ENCODE results near the gene VAX1.

The VAX1 gene

DNA sequence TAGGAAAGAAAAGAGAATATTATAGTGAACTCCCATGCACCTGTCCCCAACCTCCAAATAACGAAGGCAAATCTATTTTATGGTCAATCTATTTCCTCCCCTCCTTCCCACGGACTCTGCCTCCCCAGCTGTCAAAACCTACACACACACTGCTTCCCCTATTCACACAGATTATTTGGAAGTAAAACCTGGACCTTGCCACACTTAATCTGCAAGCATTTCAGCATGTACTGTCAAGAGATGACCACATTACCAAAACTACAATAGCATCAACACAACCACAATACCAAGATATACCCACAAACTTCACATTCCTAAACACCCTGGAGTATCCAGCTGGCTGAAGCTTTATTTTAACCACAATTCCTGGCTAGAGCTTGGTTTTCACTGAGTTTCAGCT lies 31.4 kb upstream of the VAX1 start:
- Histone ChIP-seq H3K36me3 (ENCODE audit: insufficient read depth, low read length) (no peaks in the 10 kb centered on the region), H3K79me2 (ENCODE audit: control insufficient read depth, insufficient read depth, low read length, unreplicated experiment) (no peaks in the 10 kb centered on the region), H3K4me3 (ENCODE audit: low read depth, low read length) (no peak overlapping the region), H3K27ac (ENCODE audit: low read depth, low read length) (no peak overlapping the region), H3K4me1 (ENCODE audit: control insufficient read depth, insufficient read depth, low read length, unreplicated experiment) (no peaks in the 10 kb centered on the region), H3K27me3 (ENCODE audit: insufficient read depth, low read length) (peaks cover 99% of the 10 kb centered on the region), H2AFZ (ENCODE audit: low read length, unreplicated experiment) (no peak overlapping the region)

DNA sequence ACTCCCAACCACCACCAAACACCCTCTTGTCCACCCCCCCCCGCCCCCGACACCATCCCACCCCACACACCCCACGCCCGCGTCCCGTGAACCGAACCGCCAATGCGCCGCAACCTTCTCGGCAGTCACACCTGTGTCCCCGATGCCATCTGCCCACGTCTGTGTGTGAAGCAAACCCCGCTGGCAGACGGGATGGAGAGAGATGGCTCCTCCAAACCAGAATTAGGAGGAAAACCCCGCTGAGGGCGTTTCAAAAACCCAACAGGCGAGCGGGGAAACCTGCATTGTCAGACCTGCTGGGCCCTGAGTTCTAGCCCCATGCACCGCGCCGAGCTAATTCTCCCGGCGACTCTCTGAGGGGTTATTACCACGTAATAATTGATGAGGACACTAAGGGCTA lies 30.7 kb upstream of the VAX1 start:
- no peaks in the 10 kb centered on the region for H3K79me2 ChIP-seq (ENCODE audit: control insufficient read depth, insufficient read depth, low read length, unreplicated experiment)
- H2AFZ ChIP-seq (ENCODE audit: low read length, unreplicated experiment) = no peak overlapping the region
- H3K4me3 ChIP-seq (ENCODE audit: low read depth, low read length) = no peak overlapping the region
- H3K4me1 ChIP-seq (ENCODE audit: control insufficient read depth, insufficient read depth, low read length, unreplicated experiment) = no peaks in the 10 kb centered on the region
- H3K27ac ChIP-seq (ENCODE audit: low read depth, low read length) = no peak overlapping the region
- H3K36me3 ChIP-seq (ENCODE audit: insufficient read depth, low read length) = no peaks in the 10 kb centered on the region
- peaks cover 99% of the 10 kb centered on the region for H3K27me3 ChIP-seq (ENCODE audit: insufficient read depth, low read length)

DNA sequence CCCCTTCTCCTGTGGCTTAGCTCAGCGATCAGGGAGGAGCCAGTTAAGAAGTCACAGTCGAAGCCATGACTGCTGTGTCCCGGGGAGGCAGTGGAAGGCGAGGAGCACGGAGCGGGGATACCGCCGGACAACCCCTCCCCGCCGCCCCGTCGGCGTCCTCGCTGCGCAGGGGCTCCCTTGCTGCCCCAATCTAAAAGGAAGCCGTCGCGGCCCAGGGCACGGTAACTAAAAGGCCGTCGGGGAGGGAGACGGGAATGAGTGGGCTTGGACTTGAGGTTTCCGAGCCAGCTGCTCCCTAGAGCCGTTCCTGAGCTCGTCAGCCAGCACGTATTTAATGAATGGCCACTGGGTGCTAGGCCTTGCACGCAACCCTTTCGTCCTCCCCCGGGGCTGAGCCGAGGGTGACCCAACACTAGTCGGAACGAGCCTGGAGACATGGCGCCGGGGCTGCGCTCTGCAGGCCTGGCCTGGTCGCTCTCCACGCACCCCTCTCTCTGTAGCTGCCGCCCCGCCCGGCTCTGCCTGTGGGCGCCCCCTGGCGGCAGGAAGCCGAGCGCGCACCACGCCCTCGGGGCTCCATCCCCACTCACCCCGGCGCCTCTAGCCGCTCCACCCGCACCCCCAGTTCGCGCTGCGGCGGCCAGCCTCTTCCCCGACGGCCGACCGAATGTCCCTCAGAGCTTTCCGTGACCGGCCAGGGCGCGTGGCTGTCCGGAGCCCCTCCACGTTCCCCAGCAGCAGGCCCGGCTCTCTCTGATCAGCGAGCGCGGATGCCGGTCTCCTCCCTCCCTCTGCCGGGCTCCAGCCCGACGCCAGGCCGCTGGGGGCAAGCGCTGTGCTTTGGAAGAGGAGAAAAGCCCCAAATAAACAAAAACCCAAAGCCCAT lies 30.0 kb upstream of the VAX1 start:
- H3K79me2 ChIP-seq (ENCODE audit: control insufficient read depth, insufficient read depth, low read length, unreplicated experiment) = no peaks in the 10 kb centered on the region
- H3K4me1 ChIP-seq (ENCODE audit: control insufficient read depth, insufficient read depth, low read length, unreplicated experiment) = no peaks in the 10 kb centered on the region
- peak overlapping the region; percentile 1; the same call in 1 of the 2 replicates for H3K4me3 ChIP-seq (ENCODE audit: low read depth, low read length)
- no peaks in the 10 kb centered on the region for H3K36me3 ChIP-seq (ENCODE audit: insufficient read depth, low read length)
- H2AFZ ChIP-seq (ENCODE audit: low read length, unreplicated experiment) = no peak overlapping the region
- H3K27ac ChIP-seq (ENCODE audit: low read depth, low read length) = no peak overlapping the region
- peaks cover 99% of the 10 kb centered on the region for H3K27me3 ChIP-seq (ENCODE audit: insufficient read depth, low read length)

DNA sequence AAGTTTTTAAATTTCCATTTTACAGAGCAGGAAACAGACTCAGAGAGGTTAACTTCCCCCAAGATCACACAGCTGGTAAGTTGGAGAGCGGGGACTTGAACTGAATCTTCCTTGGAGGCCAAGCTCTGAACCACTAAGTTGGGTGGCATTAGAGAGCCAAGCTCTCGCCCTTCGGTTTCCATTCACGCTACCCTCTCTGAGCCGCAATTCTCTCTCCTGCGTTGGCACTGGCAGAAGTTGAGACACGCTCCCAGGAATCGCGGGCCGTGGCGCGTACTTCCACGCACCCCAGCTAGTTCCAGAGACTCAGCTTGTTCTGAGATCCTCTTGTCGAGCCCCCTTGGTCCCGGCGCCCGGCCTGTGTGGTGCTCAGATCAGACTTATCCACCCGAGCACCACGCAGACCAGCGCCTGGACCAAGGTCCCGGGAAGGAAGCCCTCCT lies 29.3 kb upstream of the VAX1 start:
- Histone ChIP-seq H3K27me3 (ENCODE audit: insufficient read depth, low read length) (peaks cover 99% of the 10 kb centered on the region), H3K4me1 (ENCODE audit: control insufficient read depth, insufficient read depth, low read length, unreplicated experiment) (no peaks in the 10 kb centered on the region), H3K27ac (ENCODE audit: low read depth, low read length) (no peak overlapping the region), H3K79me2 (ENCODE audit: control insufficient read depth, insufficient read depth, low read length, unreplicated experiment) (no peaks in the 10 kb centered on the region), H3K4me3 (ENCODE audit: low read depth, low read length) (peak overlapping the region; percentile 1; the same call in 1 of the 2 replicates), H2AFZ (ENCODE audit: low read length, unreplicated experiment) (no peak overlapping the region), H3K36me3 (ENCODE audit: insufficient read depth, low read length) (no peaks in the 10 kb centered on the region)

DNA sequence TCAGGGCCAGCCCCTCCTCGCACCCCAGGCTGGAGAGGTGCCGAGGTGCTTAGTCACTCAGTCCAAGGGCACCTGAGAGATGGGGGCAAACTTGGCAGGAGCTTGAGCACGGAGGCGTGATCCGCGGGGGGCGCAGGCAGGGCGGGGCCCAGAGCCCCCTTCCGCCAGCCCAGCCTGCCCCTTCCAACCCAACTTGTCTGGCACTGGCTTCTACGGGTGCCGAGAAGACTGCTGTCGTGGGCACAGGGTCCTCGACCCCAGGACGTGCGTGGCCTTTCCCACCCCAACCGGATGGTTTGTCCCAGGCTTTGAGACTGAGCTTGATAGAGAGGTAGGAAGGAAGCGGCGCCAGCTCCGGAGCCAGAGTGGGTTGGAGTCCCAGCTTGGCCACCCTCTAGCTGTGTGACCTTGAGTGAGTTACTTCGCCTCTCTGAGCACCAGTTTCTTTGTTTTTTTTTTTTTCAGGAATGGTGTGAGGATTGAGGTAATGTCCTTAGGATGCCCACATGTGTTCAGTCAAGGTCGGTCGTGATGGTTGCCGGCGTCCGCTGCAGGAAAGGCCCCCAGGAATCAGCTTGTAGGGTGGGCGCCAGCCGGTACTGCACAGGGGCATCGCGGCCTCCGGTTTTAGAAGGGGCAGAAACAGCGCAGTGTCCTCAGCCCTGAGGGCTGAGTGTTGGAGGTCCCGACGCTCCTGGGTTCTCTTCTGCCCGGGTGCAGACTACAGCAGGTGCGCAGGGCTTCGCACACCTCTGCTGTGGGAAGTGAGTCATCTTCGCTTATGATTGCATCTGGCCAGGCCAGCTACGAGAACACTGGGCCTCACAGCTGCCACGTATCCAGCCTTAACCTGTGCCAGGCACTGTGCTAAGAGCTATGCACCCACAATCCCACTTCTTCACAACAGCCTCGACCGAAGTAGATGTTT lies 28.6 kb upstream of the VAX1 start:
- H3K79me2 ChIP-seq (ENCODE audit: control insufficient read depth, insufficient read depth, low read length, unreplicated experiment) = no peaks in the 10 kb centered on the region
- H3K36me3 ChIP-seq (ENCODE audit: insufficient read depth, low read length) = no peaks in the 10 kb centered on the region
- H3K4me1 ChIP-seq (ENCODE audit: control insufficient read depth, insufficient read depth, low read length, unreplicated experiment) = no peaks in the 10 kb centered on the region
- no peak overlapping the region for H3K27ac ChIP-seq (ENCODE audit: low read depth, low read length)
- H2AFZ ChIP-seq (ENCODE audit: low read length, unreplicated experiment) = no peak overlapping the region
- H3K4me3 ChIP-seq (ENCODE audit: low read depth, low read length) = no peak overlapping the region
- H3K27me3 ChIP-seq (ENCODE audit: insufficient read depth, low read length) = peaks cover 99% of the 10 kb centered on the region

DNA sequence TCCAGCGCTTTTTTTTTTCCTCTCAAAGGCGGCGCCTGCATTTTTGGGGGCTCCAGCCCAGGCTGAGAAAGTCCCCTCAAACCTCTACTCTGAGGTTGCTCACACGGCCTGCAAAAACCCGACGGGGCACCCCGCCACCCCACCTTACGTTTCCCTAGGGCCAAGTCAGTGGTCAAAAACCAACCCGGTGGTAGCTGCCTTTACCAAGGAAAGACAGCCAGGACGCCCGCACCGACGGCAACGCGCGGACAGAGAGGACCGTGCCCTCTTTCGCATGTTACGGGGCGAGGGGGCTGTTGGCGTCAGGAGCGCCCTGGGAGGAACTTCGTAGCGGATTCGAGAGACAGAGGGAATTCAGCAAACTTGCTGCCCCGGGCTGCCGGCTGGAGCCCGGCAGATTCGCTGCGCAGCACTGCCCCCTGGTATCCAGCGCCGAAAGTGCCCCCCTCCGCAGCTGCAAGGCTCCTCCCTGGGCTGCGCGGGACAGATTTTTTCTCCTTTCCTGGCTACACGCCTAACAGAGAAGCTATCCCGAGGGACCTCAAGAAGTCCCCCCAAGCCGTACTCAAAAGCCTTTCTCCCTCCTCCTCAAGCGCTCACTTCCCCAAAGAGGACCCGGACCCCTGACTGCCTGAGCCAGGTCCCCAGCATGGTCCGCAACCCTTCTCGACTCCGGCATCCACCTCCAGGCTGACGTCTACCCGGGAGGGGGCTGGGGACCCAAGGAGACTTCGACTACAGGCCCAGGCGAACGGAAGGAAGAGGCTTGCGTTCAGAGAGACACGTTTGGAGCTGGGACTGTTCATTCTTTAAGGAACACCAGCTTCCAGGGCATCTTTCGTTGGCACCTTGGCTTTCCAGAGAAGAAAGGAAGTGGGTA lies 27.7 kb upstream of the VAX1 start:
- Histone ChIP-seq H3K79me2 (ENCODE audit: control insufficient read depth, insufficient read depth, low read length, unreplicated experiment) (no peaks in the 10 kb centered on the region), H3K4me3 (ENCODE audit: low read depth, low read length) (peak overlapping the region; percentile 65; the same call in 1 of the 2 replicates), H3K27me3 (ENCODE audit: insufficient read depth, low read length) (peaks cover 99% of the 10 kb centered on the region), H3K27ac (ENCODE audit: low read depth, low read length) (no peak overlapping the region), H3K4me1 (ENCODE audit: control insufficient read depth, insufficient read depth, low read length, unreplicated experiment) (no peaks in the 10 kb centered on the region), H2AFZ (ENCODE audit: low read length, unreplicated experiment) (no peak overlapping the region), H3K36me3 (ENCODE audit: insufficient read depth, low read length) (no peaks in the 10 kb centered on the region)

DNA sequence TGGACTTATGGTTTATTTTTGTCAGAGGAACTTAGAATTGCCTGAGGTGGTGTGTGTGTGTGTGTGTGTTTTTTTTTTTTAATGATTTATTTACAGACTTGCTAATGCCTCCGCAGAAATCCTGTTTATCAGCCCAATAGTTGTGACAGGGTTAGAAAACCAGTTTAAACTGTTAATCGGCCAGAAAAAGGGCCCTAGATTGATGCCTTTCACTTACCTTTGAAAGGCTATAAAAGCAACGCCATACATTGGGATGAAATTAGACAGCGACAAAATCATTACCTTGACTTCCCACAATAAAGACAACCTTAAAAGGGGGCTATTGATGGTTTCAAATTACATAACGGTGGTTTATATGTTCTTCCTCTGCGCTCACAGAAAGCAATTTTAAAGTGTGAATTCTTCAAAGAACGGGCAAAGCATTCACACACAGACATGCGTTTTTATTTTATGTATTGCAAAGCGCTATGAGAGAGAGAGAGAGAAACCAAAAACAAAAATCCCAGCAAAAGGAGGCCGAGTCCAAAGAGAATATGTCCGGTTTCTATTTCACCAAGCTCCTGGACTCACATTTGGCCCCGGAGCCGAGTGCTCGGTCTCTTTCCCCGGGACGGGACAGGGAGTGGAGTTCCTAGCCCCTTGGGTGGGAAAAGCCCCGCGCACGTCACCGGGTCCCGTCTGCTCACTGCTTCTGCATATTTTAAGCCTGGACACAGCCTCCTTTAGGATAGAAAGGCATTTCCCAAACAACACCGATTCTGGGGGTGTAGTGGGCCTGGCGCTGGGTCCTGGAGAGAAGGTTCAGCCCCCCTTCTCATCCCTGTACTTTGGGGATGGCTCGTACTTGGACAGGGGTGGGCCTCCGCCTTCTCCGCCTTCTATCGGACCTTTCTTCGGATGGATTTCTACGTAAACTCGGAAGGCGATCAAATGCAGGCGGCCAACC lies 26.8 kb upstream of the VAX1 start:
- Histone ChIP-seq H3K4me1 (ENCODE audit: control insufficient read depth, insufficient read depth, low read length, unreplicated experiment) (no peaks in the 10 kb centered on the region), H3K4me3 (ENCODE audit: low read depth, low read length) (peak overlapping the region; percentile 65)

DNA sequence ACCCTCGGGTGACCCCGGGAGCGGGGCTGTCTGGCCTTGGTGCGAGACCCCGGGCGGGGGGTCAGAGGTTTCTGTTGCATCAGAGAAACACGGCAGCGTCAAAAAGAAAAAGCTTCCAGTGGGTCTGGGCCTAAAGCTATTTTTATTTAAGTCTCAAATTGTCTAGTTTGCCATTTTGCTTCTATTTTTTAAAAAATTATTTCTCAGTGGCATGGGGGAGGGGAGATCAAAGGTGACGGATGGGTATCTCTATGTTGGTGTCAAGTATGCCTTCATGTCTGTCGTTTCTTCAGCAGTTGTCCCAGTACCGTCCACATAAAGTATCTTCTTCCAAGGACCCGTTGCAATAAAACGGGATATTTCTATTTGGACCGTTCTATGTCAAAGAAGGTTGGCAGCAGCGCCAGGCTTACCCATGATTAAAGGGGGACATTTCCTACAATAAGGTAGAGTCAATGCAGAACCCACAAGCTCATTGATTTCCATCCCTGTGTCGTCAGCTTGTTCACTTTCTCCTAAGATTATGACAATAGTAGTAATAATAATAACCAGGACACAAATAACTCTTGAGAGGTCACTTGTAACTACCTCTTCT lies 26.0 kb upstream of the VAX1 start:
- Histone ChIP-seq H3K27me3 (ENCODE audit: insufficient read depth, low read length) (peaks cover 99% of the 10 kb centered on the region), H3K79me2 (ENCODE audit: control insufficient read depth, insufficient read depth, low read length, unreplicated experiment) (no peaks in the 10 kb centered on the region)

More for the DNA sequence above, 26.8 kb upstream of the VAX1 start:
- Histone ChIP-seq H3K79me2 (ENCODE audit: control insufficient read depth, insufficient read depth, low read length, unreplicated experiment) (no peaks in the 10 kb centered on the region), H3K36me3 (ENCODE audit: insufficient read depth, low read length) (no peaks in the 10 kb centered on the region), H3K27ac (ENCODE audit: low read depth, low read length) (no peak overlapping the region), H3K27me3 (ENCODE audit: insufficient read depth, low read length) (peaks cover 99% of the 10 kb centered on the region), H2AFZ (ENCODE audit: low read length, unreplicated experiment) (no peak overlapping the region)

More for the DNA sequence above, 26.0 kb upstream of the VAX1 start:
- no peak overlapping the region for H2AFZ ChIP-seq (ENCODE audit: low read length, unreplicated experiment)
- H3K36me3 ChIP-seq (ENCODE audit: insufficient read depth, low read length) = no peaks in the 10 kb centered on the region
- no peak overlapping the region for H3K27ac ChIP-seq (ENCODE audit: low read depth, low read length)
- no peak overlapping the region for H3K4me3 ChIP-seq (ENCODE audit: low read depth, low read length)
- H3K4me1 ChIP-seq (ENCODE audit: control insufficient read depth, insufficient read depth, low read length, unreplicated experiment) = no peaks in the 10 kb centered on the region

All from ACC112 (cell line).